Neutrophil (primary cell): Measurements from ENCODE around the gene ARID5B.
A peak's percentile ranks its signal among the peaks of the same experiment; 100 is the strongest.

Source experiments
- H3K27ac ChIP-seq: fragments of 200-600 bp; sonication (generic); 2 replicates; pipeline ENCODE4 v1.5.1; 2016; ENCODE audit warnings: mild to moderate bottlenecking, moderate library complexity
- H3K27me3 ChIP-seq: fragments of 200-600 bp; sonication (generic); 2 replicates; pipeline ENCODE4 v1.6.0; 2016; ENCODE audit warnings: mild to moderate bottlenecking
- H3K36me3 ChIP-seq: fragments of 200-600 bp; sonication (generic); 2 replicates; pipeline ENCODE4 v1.5.1; 2017
- H3K4me1 ChIP-seq, 2 experiments: fragments of 200-600 bp in 1 of 2; sonication (generic) in 1 of 2; 1 replicate in 1 of 2; 2 replicates in 1 of 2; pipeline versions ENCODE4 v1.5.1 to v1.6.1; 2013 to 2016; ENCODE audit warnings: low read depth in 1 of 2, low read length in 1 of 2, mild to moderate bottlenecking in 1 of 2, moderate library complexity in 1 of 2; ENCODE audit not compliant: control insufficient read depth in 1 of 2, insufficient read depth in 1 of 2
- H3K4me3 ChIP-seq, 2 experiments: fragments of 200-600 bp in 1 of 2; sonication (generic) in 1 of 2; 1 replicate in 1 of 2; 2 replicates in 1 of 2; pipeline ENCODE4 v1.5.1; 2013 to 2016; ENCODE audit warnings: low read depth in 1 of 2, low read length in 1 of 2, mild to moderate bottlenecking in 1 of 2, moderate library complexity in 1 of 2
- H3K9me3 ChIP-seq: fragments of 200-600 bp; sonication (generic); 2 replicates; pipeline ENCODE4 v1.5.1; 2016
- TF ChIP-seq, protein P1 (sequence below): fragments of 200-600 bp; sonication (generic); IDR thresholded peaks from 2 replicates; pipeline ENCODE4 v1.5.1; 2016; ENCODE audit warnings: antibody characterized with exemption

The ARID5B gene

DNA sequence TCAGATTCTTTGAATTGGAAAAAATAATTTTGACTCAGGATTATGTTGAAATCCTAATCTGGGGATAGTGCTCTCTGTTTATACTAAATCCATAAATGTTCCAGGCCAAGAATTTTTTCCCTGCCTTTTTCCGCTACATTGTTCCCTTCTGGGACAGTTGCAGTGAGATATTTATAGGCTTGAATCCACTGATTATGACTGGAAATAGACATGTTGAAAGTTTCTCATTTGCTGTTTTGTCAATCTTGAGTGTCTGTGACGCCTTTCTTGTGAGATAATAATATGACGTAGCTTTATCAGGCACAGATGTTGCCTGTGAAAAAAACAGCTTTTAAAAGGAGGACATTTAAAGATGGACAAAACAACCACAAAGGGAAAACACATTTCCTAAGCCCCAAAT lies 155.9 kb downstream of the ARID5B start:
- peaks cover 45 to 46% of the 10 kb centered on the region in 2 experiments for H3K4me1 ChIP-seq
- H3K9me3 ChIP-seq = no peaks in the 10 kb centered on the region
- TF ChIP-seq, protein P1, sequence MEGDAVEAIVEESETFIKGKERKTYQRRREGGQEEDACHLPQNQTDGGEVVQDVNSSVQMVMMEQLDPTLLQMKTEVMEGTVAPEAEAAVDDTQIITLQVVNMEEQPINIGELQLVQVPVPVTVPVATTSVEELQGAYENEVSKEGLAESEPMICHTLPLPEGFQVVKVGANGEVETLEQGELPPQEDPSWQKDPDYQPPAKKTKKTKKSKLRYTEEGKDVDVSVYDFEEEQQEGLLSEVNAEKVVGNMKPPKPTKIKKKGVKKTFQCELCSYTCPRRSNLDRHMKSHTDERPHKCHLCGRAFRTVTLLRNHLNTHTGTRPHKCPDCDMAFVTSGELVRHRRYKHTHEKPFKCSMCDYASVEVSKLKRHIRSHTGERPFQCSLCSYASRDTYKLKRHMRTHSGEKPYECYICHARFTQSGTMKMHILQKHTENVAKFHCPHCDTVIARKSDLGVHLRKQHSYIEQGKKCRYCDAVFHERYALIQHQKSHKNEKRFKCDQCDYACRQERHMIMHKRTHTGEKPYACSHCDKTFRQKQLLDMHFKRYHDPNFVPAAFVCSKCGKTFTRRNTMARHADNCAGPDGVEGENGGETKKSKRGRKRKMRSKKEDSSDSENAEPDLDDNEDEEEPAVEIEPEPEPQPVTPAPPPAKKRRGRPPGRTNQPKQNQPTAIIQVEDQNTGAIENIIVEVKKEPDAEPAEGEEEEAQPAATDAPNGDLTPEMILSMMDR = no peak
- no peaks in the 10 kb centered on the region for H3K27me3 ChIP-seq
- no peak overlapping the region for H3K27ac ChIP-seq
- no peaks in the 10 kb centered on the region for H3K36me3 ChIP-seq
- H3K4me3 ChIP-seq = no peak overlapping the region

GRCh38 chr10:62057850-62058249 lies 156.4 kb downstream of the ARID5B start:
- Histone ChIP-seq H3K27ac (peak overlapping the region; percentile 77), H3K9me3 (no peaks in the 10 kb centered on the region), H3K27me3 (no peaks in the 10 kb centered on the region), H3K4me3 (no peak overlapping the region), H3K36me3 (no peaks in the 10 kb centered on the region), H3K4me1 (peaks cover 42 to 46% of the 10 kb centered on the region in 2 experiments)
- TF ChIP-seq, protein P1 = no peak

DNA sequence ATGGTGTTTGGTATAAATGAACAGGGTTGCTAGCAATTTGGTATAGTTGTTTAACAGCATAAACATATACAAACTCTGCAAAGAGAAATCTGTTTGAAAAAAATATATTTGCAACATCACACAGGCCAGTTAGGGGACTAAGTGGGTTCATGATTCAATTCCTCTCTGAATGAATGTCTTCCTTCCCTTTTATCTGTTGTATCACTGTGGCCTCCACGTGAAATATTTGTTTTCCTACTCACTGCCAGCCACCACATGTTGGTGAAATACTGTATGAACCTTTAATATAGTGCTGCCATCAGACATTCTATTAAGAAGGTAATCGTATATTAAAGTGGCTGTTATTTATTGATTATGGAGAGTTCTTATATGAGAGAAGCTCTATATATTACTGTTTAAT lies 157.0 kb downstream of the ARID5B start:
- no peaks in the 10 kb centered on the region for H3K9me3 ChIP-seq
- no peaks in the 10 kb centered on the region for H3K27me3 ChIP-seq
- H3K27ac ChIP-seq = peak overlapping the region; percentile 77
- TF ChIP-seq, protein P1 = no peak
- no peaks in the 10 kb centered on the region for H3K36me3 ChIP-seq
- peaks cover 38 to 40% of the 10 kb centered on the region in 2 experiments for H3K4me1 ChIP-seq
- no peak overlapping the region for H3K4me3 ChIP-seq

- Histone ChIP-seq H3K36me3 (no peaks in the 10 kb centered on the region), H3K9me3 (no peaks in the 10 kb centered on the region), H3K4me1 (peaks cover 34 to 36% of the 10 kb centered on the region in 2 experiments), H3K27me3 (no peaks in the 10 kb centered on the region), H3K4me3 (no peak overlapping the region), H3K27ac (peak overlapping the region; percentile 77)
- TF ChIP-seq, protein P1 = no peak
Observed at GRCh38 chr10:62058896-62059216, 157.4 kb downstream of the ARID5B start.

- Histone ChIP-seq H3K27me3 (no peaks in the 10 kb centered on the region), H3K4me1 (peaks cover 29 to 31% of the 10 kb centered on the region in 2 experiments), H3K4me3 (no peak overlapping the region), H3K36me3 (no peaks in the 10 kb centered on the region), H3K27ac (peak overlapping the region; percentile 77), H3K9me3 (no peaks in the 10 kb centered on the region)
- TF ChIP-seq, protein P1 = no peak
Observed at GRCh38 chr10:62059217-62059920, 157.9 kb downstream of the ARID5B start.
